ENCODE results near the gene PRRG2. TPM values are rescaled to one million over a fixed set of nuclear protein-coding genes. Genes with fewer than 3 reads are reported as not detected.

PRRG2 gene
- total and polyA plus RNA-seq, 5 experiments from 2014 or later = 0.28 to 2.4 (median 0.34) TPM

GRCh38 chr19:49590071-49590970 is 9.2 kb downstream of the PRRG2 start:
- Mint-ChIP-seq H3K36me3 (peaks cover 0 to 16% (median 5%) of the 10 kb centered on the region in 3 donors), H3K9me3 (no peaks in the 10 kb centered on the region), H3K27me3 (no peaks in the 10 kb centered on the region), H3K4me1 (peaks cover 22 to 46% (median 34%) of the 10 kb centered on the region in 4 donors), H3K4me3 (peak overlapping the region; percentile 86 to 97 (median 92)), H3K27ac (peak overlapping the region; percentile 34 to 97 (median 92))
- DNase-seq (peak; percentile 89 to 99 (median 98)), ATAC-seq (peak; percentile 78 to 82)
- POLR2A ChIA-PET = interaction anchor here (0.6 to 11.9 kb wide), 27 partner anchors 10 to 873 kb away, joined by 3 to 180 read pairs (median 5); partner anchors contain the start of genes AKT1S1, BCL2L12, IRF3 and NOSIP

GRCh38 chr19:49590971-49591730 is 10.0 kb downstream of the PRRG2 start, which contains the start of gene PRR12:
Gene PRR12, plus strand, starts transcription at chr19:49591182. Its CDS starts 473 bp downstream, at chr19:49591655.
- peak within 1 kb of the TSS; percentile 86 to 97 (median 92) for H3K4me3 Mint-ChIP-seq
- H3K27ac Mint-ChIP-seq = peak within 1 kb of the TSS; percentile 55 to 97 (median 93)
- ATAC-seq (peak; percentile 9 to 21), DNase-seq (peak; percentile 57 to 90 (median 76))
- POLR2A ChIA-PET = interaction anchor here (0.6 to 11.9 kb wide), 26 partner anchors 11 to 874 kb away, joined by 3 to 180 read pairs (median 6); partner anchors contain the start of genes AKT1S1, BCL2L12, IRF3 and NOSIP
- H3K27me3 Mint-ChIP-seq = no peaks in the 10 kb centered on the region
- peaks cover 24 to 46% (median 34%) of the 10 kb centered on the region in 4 donors for H3K4me1 Mint-ChIP-seq
- peaks cover 0 to 16% (median 5%) of the 10 kb centered on the region in 3 donors for H3K36me3 Mint-ChIP-seq
- H3K9me3 Mint-ChIP-seq = no peaks in the 10 kb centered on the region

GRCh38 chr19:49591731-49592485 is 10.8 kb downstream of the PRRG2 start:
- DNase-seq (peak; percentile 30 to 75 (median 51)), ATAC-seq (no peak)
- POLR2A ChIA-PET = interaction anchor here (0.9 to 11.9 kb wide), 8 partner anchors 11 to 366 kb away, joined by 3 to 180 read pairs (median 26); partner anchors contain the start of genes BCL2L12, IRF3, NOSIP and PRRG2
- Mint-ChIP-seq H3K27me3 (no peaks in the 10 kb centered on the region), H3K36me3 (peaks cover 0 to 16% (median 5%) of the 10 kb centered on the region in 3 donors), H3K27ac (peak overlapping the region; percentile 55 to 97 (median 91)), H3K9me3 (no peaks in the 10 kb centered on the region), H3K4me1 (peaks cover 24 to 46% (median 34%) of the 10 kb centered on the region in 4 donors), H3K4me3 (peak overlapping the region; percentile 86 to 97 (median 92))

GRCh38 chr19:49592486-49593232 is 11.5 kb downstream of the PRRG2 start:
- no peaks in the 10 kb centered on the region for H3K27me3 Mint-ChIP-seq
- DNase-seq (peak in 4 of 10 donors; percentile 25 to 64 (median 42)), ATAC-seq (no peak)
- peak overlapping the region; percentile 55 to 97 (median 91) for H3K27ac Mint-ChIP-seq
- H3K4me3 Mint-ChIP-seq = peak overlapping the region; percentile 86 to 97 (median 90)
- peaks cover 24 to 46% (median 34%) of the 10 kb centered on the region in 4 donors for H3K4me1 Mint-ChIP-seq
- H3K9me3 Mint-ChIP-seq = no peaks in the 10 kb centered on the region
- H3K36me3 Mint-ChIP-seq = peaks cover 0 to 18% (median 5%) of the 10 kb centered on the region in 3 donors
- POLR2A ChIA-PET = interaction anchor here (0.6 to 11.9 kb wide), 15 partner anchors 9 to 367 kb away, joined by 3 to 180 read pairs (median 5); partner anchors contain the start of genes BCL2L12, IRF3, NOSIP and PRRG2

- POLR2A ChIA-PET = interaction anchor here (0.5 to 11.9 kb wide), 16 partner anchors 10 to 276 kb away, joined by 3 to 180 read pairs (median 4); partner anchors contain the start of genes BCL2L12, IRF3, NOSIP and PNKP
- Mint-ChIP-seq H3K27ac (peak overlapping the region; percentile 83 to 97 (median 91)), H3K4me1 (peaks cover 23 to 46% (median 34%) of the 10 kb centered on the region in 4 donors), H3K36me3 (peaks cover 0 to 25% (median 5%) of the 10 kb centered on the region in 3 donors), H3K9me3 (no peaks in the 10 kb centered on the region), H3K4me3 (peak overlapping the region; percentile 86 to 97 (median 90)), H3K27me3 (no peaks in the 10 kb centered on the region)
- peak; percentile 45 to 50 for ATAC-seq
- DNase-seq = peak; percentile 85 to 96 (median 90)
Measured at GRCh38 chr19:49593233-49594113, 12.4 kb downstream of the PRRG2 start.

- ATAC-seq = no peak
- Mint-ChIP-seq H3K27me3 (no peaks in the 10 kb centered on the region), H3K27ac (peak overlapping the region in 9 of 10 donors; percentile 89 to 97 (median 91)), H3K36me3 (peaks cover 0 to 30% (median 5%) of the 10 kb centered on the region in 3 donors), H3K4me3 (peak overlapping the region; percentile 76 to 95 (median 88)), H3K9me3 (no peaks in the 10 kb centered on the region), H3K4me1 (peaks cover 19 to 38% (median 31%) of the 10 kb centered on the region in 4 donors)
- no peak for DNase-seq
- POLR2A ChIA-PET = interaction anchor here (0.5 to 11.9 kb wide), 6 partner anchors 16 to 275 kb away, joined by 3 to 180 read pairs (median 5); partner anchors contain the start of genes BCL2L12, IRF3, RRAS and SCAF1
Measured at GRCh38 chr19:49594157-49594992, 13.3 kb downstream of the PRRG2 start.

GRCh38 chr19:49594993-49595818 is 14.1 kb downstream of the PRRG2 start:
- Mint-ChIP-seq H3K4me1 (peaks cover 21 to 36% (median 30%) of the 10 kb centered on the region in 4 donors), H3K27ac (no peak overlapping the region), H3K27me3 (no peaks in the 10 kb centered on the region), H3K4me3 (peak overlapping the region in 2 of 10 donors; percentile 86 to 87), H3K36me3 (peaks cover 0 to 34% (median 5%) of the 10 kb centered on the region in 3 donors), H3K9me3 (no peaks in the 10 kb centered on the region)
- ATAC-seq (no peak), DNase-seq (no peak)
- POLR2A ChIA-PET = interaction anchor here (1.0 to 11.9 kb wide), 2 partner anchors 15 to 46 kb away, joined by 3 to 180 read pairs; partner anchors contain the start of genes RRAS and SCAF1

GRCh38 chr19:49595819-49596404 is 14.8 kb downstream of the PRRG2 start:
- Mint-ChIP-seq H3K27me3 (no peaks in the 10 kb centered on the region), H3K9me3 (no peaks in the 10 kb centered on the region), H3K4me1 (peaks cover 23 to 41% (median 32%) of the 10 kb centered on the region in 4 donors), H3K4me3 (no peak overlapping the region), H3K27ac (no peak overlapping the region), H3K36me3 (peaks cover 0 to 40% (median 5%) of the 10 kb centered on the region in 3 donors)
- no peak for ATAC-seq
- DNase-seq = no peak
- POLR2A ChIA-PET = interaction anchor here (1.0 to 11.9 kb wide), 2 partner anchors 14 to 45 kb away, joined by 3 to 180 read pairs; partner anchors contain the start of genes RRAS and SCAF1
